ACC112 (cell line): ENCODE results near the gene FYB2.

Experiments used
- H2AFZ ChIP-seq: fragments of 200-600 bp; sonication (generic); one replicate; pipeline ENCODE4 v1.6.0; 2017; ENCODE audit warnings: antibody characterized with exemption, low read length; ENCODE audit not compliant: unreplicated experiment
- H3K27ac ChIP-seq: fragments of 200-600 bp; sonication (generic); 2 replicates; pipeline ENCODE4 v1.5.1; 2014; ENCODE audit warnings: low read depth, mild to moderate bottlenecking, antibody characterized with exemption, low read length, moderate library complexity
- H3K27me3 ChIP-seq: fragments of 200-600 bp; sonication (generic); 2 replicates; pipeline ENCODE4 v1.6.1; 2014; ENCODE audit warnings: mild to moderate bottlenecking, antibody characterized with exemption, low read length, moderate library complexity, mixed read lengths; ENCODE audit not compliant: insufficient read depth
- H3K36me3 ChIP-seq: fragments of 200-600 bp; sonication (generic); 2 replicates; pipeline ENCODE4 v1.6.1; 2016; ENCODE audit warnings: mild to moderate bottlenecking, antibody characterized with exemption, low read length, moderate library complexity, mixed read lengths; ENCODE audit not compliant: insufficient read depth
- H3K4me1 ChIP-seq: fragments of 200-600 bp; sonication (generic); one replicate; pipeline ENCODE4 v1.6.1; 2016; ENCODE audit warnings: low read length, mixed read lengths; ENCODE audit not compliant: insufficient read depth, unreplicated experiment, control insufficient read depth
- H3K4me3 ChIP-seq: fragments of 200-600 bp; sonication (generic); 2 replicates; pipeline ENCODE4 v1.5.1; 2014; ENCODE audit warnings: mild to moderate bottlenecking, low read depth, low read length
- H3K79me2 ChIP-seq: fragments of 200-600 bp; sonication (generic); one replicate; pipeline ENCODE4 v1.6.0; 2016; ENCODE audit warnings: low read length; ENCODE audit not compliant: control insufficient read depth, unreplicated experiment, insufficient read depth

FYB2 gene

DNA sequence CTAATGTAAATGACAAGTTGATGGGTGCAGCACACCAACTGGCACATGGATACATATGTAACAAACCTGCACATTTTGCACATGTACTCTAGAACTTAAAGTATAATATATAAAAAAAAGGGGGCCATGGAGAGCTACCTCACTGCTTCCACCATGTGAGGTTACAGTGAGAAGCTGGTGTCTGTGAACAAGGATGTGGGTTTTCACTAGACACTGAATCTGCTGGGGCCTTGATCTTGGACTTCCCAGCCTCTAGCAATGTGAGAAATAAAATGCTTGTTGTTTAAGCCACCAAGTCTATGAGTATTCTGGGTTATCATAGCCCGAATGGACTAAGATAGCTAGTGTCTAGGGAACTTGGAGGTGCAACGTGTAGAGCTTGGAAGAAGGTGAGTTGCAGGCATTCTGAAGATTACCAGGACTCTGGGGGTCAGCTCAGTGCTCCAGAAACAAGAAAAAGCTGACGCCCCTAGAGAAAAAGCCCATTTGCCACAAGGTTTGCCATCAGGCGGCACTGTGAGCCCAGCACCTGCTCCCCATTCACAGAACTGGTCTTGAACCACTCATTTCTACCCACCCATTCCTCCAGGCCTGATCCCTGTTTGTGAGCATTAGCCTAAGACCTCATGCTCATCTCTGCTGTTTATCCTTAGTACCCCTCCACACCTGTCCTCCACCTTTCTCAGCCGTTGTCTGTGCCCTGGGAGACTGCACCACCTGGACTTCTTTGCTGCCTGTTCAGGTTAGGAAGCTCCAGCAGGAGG lies 15.1 kb upstream of the FYB2 start:
- Histone ChIP-seq H3K79me2 (no peaks in the 10 kb centered on the region), H3K27ac (no peak overlapping the region), H3K36me3 (no peaks in the 10 kb centered on the region), H2AFZ (no peak overlapping the region), H3K4me3 (no peak overlapping the region), H3K4me1 (peaks cover 7% of the 10 kb centered on the region), H3K27me3 (peaks cover 1% of the 10 kb centered on the region; the same call in 1 of the 2 replicates)

DNA sequence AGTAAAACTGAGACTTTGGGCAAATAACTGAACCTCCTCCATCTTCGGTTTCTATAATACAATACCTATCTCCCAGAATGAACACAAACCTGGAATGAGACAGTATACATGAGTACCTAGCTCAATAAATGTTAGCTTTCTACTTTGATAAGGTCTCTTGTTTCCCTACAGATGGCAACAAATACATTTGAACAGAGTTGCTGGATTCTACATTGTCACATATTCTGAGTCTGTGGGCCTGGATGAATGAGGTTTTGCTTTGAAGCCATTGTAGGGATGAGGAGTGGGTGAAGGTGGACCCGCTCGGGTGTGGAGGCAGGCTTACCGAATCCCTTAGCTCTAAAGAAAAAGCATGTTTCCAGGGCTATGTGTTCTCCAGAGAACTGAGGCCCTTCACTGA lies 13.9 kb upstream of the FYB2 start:
- H2AFZ ChIP-seq, result no peak overlapping the region

DNA sequence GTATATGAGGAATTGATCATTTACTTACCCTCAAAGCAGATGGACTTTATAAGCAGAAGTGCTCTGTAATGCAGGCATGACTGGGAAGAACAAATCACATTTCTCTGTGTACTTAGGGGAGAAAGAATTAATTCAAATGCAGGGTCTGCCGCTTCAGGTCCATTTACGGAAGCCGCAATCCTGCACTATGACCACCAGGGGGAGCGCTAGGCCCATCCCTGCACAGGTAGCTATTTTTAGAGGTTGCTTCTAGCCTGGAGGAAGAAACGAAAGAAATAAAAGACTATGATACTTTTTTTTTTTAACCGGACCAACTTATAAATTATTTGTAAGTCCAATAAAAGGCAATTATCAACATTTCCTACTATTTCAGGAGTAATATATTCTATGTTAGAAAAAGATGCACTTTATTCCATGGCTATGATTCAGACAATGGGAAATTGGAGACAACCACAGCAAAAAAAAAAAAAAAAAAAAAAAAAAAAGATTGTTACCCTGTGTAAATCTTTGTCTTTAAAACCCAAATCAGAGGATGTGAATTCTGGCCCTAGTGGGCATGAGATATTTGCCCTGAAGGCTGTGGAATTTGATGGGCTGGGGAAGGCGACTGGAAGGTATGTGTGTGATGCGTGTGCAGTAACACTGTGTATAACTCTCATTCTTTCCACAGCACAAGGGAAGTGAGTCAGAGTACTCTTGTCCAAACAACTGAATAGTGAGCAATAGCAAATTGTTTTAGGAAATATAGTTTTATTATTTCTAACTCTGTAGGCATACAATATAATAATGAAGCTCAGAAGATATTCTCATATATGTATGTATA lies 12.9 kb upstream of the FYB2 start:
- H3K27me3 ChIP-seq, result peaks cover 21% of the 10 kb centered on the region
- peak overlapping the region; percentile 50; the same call in 1 of the 2 replicates for H3K4me3 ChIP-seq
- no peak overlapping the region for H2AFZ ChIP-seq
- no peaks in the 10 kb centered on the region for H3K36me3 ChIP-seq
- peaks cover 7% of the 10 kb centered on the region for H3K4me1 ChIP-seq
- no peaks in the 10 kb centered on the region for H3K79me2 ChIP-seq
- H3K27ac ChIP-seq, result peak overlapping the region; percentile 76

More for the DNA sequence above, 13.9 kb upstream of the FYB2 start:
- Histone ChIP-seq H3K27ac (peak overlapping the region; percentile 38), H3K27me3 (peaks cover 14% of the 10 kb centered on the region), H3K36me3 (no peaks in the 10 kb centered on the region), H3K4me1 (peaks cover 7% of the 10 kb centered on the region), H3K4me3 (no peak overlapping the region), H3K79me2 (no peaks in the 10 kb centered on the region)

DNA sequence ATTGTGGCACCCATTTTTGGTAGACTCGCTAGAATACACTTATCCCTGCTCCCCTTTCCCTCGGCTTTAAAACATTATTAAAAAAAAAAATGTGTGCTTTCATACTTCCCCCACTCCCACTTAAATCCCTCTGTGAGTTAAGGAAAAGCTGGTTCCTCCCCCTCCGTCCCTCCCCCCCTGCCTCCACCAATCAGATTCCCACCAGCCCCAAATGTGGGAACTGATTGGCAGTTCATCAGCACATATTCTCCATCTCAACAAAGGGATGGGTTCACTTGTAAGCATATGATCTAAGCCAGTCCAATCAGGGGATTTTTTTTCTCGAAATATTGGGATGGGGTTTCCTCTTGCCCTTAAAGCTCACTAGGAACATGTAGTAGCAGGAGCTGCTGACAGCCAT lies 10.8 kb upstream of the FYB2 start:
- H3K27ac ChIP-seq, result no peak overlapping the region
- H3K79me2 ChIP-seq, result no peaks in the 10 kb centered on the region
- peaks cover 21% of the 10 kb centered on the region for H3K27me3 ChIP-seq
- peaks cover 7% of the 10 kb centered on the region for H3K4me1 ChIP-seq
- no peak overlapping the region for H2AFZ ChIP-seq
- no peaks in the 10 kb centered on the region for H3K36me3 ChIP-seq
- no peak overlapping the region for H3K4me3 ChIP-seq

DNA sequence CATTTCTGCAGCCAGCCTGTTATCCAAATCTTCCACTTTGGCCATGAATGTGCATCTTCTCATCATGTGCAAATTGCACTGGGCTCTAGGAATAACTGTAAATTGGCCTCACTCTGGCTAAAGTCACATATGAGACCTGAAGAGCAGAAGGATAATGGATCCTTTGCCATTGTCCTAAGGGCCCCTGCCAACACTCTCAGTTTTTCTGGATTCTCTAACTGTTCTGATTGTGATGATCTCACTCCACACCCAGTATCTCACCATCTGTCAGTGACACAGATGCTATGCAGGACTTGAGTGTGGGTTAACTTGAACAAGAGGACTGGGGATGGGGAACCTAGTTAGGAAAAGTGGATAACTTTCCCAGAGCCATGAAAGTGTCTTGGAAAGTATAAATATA lies 8.5 kb upstream of the FYB2 start:
- Histone ChIP-seq H3K27ac (no peak overlapping the region), H2AFZ (no peak overlapping the region), H3K4me3 (no peak overlapping the region), H3K79me2 (no peaks in the 10 kb centered on the region), H3K4me1 (peaks cover 1% of the 10 kb centered on the region), H3K36me3 (no peaks in the 10 kb centered on the region), H3K27me3 (peaks cover 29% of the 10 kb centered on the region)

DNA sequence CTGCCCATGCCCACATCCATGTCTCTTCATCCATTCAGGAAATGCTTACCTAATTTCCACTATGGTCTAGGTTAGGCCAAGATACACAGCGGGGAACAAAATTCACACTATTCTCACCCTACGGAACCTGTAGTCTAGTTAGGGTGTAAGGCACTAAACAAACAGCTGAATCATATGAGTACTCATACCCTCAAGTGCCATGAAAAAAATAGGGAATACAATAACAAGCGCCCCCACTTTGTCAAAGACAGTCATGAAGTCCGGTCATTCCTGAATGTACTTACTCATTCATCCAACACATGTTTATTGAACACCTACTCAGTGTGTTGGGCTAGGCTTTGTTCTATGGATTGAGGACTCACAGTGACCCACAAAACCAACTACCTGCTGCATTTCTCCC lies 6.2 kb upstream of the FYB2 start:
- H2AFZ ChIP-seq, result no peak overlapping the region
- H3K27ac ChIP-seq, result no peak overlapping the region
- H3K4me3 ChIP-seq, result no peak overlapping the region
- H3K27me3 ChIP-seq, result peaks cover 38% of the 10 kb centered on the region
- no peaks in the 10 kb centered on the region for H3K4me1 ChIP-seq
- no peaks in the 10 kb centered on the region for H3K36me3 ChIP-seq
- no peaks in the 10 kb centered on the region for H3K79me2 ChIP-seq

DNA sequence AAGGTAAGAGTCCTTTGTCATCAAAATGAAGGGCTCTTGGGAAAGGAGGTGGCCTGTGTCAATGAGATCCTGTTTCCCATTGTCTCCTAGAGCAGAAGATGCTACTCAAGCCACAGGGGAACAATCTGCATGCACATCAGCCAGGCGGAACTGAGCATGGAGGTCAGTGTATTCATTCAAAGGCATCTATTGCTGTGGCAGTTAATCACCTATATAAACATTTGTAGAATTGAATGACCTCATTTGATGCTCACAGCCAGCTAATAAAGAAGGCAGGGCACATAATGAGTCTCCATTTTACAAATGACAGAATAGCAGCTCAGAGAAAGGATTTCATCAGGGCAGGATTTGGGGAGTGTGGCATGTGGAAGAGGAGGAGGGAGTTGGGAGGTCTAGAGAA lies 5.7 kb upstream of the FYB2 start:
- Histone ChIP-seq H2AFZ (no peak overlapping the region), H3K4me1 (no peaks in the 10 kb centered on the region), H3K4me3 (no peak overlapping the region), H3K36me3 (no peaks in the 10 kb centered on the region), H3K79me2 (no peaks in the 10 kb centered on the region), H3K27me3 (peaks cover 38% of the 10 kb centered on the region), H3K27ac (no peak overlapping the region)

DNA sequence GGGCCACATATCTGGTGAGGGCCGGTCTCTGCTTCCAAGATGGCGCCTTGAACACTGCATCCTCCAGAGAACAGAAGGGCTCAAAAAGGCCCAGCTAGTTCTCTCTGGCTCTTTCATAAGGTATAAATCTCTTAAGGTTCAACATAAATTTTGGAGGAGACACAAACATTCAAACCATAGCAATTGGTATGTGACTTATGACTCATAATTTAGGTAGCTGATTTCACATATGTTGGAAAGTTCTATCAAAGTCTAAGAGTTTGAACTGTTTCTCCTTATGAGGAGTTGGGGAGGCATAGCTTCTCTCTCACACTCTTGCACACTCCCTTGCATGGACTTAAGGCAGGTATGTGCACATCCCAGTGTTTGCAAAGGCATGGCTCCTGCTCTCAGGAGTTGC lies 5.1 kb upstream of the FYB2 start:
- peaks cover 37% of the 10 kb centered on the region for H3K27me3 ChIP-seq
- H2AFZ ChIP-seq, result no peak overlapping the region
- no peaks in the 10 kb centered on the region for H3K79me2 ChIP-seq
- no peaks in the 10 kb centered on the region for H3K4me1 ChIP-seq
- H3K27ac ChIP-seq, result no peak overlapping the region
- no peaks in the 10 kb centered on the region for H3K36me3 ChIP-seq
- no peak overlapping the region for H3K4me3 ChIP-seq

DNA sequence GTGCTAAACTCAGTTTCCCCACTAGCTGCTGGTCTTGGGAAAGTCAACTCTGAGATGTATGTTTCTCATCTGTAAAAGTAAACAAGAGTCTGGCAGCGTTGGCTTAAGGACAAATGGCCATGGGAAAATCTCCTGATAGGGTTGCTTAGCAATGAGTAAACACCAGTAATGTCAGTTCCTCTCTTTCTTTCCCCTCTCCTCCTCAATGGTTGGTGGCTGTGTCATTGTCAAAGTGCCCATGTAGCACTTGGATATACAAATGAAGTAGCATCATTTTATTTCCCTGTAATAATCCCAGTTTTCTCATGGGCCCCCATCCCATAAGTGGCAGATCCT lies 2.2 kb upstream of the FYB2 start:
- Histone ChIP-seq H2AFZ (no peak overlapping the region), H3K4me3 (no peak overlapping the region), H3K36me3 (no peaks in the 10 kb centered on the region), H3K27me3 (peaks cover 18% of the 10 kb centered on the region), H3K79me2 (no peaks in the 10 kb centered on the region), H3K4me1 (no peaks in the 10 kb centered on the region), H3K27ac (no peak overlapping the region)

DNA sequence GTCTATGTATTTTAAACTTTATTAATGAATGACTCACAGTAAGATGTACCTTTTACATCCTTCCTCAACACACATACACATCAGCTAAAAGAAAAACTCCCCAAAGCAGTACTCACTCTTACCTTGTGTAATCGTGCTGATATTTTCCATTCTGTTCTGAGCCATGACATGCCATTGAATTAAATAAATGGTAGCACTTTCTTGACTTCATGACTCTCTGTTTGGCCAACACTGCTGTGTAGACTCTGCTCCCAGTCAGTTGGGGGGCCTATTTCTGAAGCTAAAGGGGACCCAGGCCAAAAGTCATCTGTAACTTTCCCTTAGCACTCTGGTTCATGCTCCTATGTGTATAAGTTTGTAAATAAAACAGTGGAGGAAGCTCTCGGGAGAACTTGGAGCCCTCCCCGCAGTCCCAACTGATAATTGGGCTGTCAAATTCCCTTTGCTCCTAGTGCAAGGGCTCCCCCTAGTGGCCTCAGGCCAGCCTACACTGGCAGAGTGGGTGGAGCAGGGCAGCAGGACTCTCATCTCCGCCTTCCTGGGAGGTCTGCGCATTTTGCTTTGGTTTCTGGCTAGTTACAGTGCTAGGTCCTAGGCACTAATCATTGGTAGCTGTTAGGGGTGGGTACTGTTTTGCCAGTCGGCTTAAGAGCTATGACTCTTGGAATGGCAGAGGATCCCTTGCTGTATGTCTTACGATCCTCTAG lies 1.7 kb upstream of the FYB2 start:
- Histone ChIP-seq H2AFZ (no peak overlapping the region), H3K79me2 (no peaks in the 10 kb centered on the region), H3K4me1 (no peaks in the 10 kb centered on the region), H3K27ac (no peak overlapping the region), H3K36me3 (no peaks in the 10 kb centered on the region), H3K4me3 (no peak overlapping the region), H3K27me3 (peaks cover 18% of the 10 kb centered on the region)
